ENCODE results near the gene RPL41.
"Not testable (repeated sequence)": the region's sequence is repeated elsewhere in the genome, so short reads cannot be mapped to it uniquely, and the experiment has no call there.

RPL41 gene

DNA sequence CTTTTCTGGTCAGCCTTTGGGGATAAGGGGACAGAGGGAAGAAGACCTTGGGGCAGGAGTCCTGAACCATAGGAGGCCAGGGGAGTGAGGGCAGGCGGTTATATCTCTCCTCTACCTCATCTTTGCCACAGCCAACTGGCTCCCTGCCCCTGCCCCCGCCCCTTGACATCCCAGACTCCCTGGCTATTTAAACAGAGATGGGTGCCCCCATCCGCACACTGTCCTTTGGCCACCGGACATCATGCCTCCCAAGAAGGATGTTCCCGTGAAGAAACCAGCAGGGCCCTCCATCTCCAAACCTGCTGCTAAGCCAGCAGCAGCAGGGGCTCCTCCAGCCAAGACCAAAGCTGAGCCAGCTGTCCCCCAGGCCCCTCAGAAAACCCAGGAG lies 37.2 kb downstream of the RPL41 start:
- no peak for DNase-seq (ENCODE audit: extremely low read depth in 1 of 2, low read depth in 1 of 2)

DNA sequence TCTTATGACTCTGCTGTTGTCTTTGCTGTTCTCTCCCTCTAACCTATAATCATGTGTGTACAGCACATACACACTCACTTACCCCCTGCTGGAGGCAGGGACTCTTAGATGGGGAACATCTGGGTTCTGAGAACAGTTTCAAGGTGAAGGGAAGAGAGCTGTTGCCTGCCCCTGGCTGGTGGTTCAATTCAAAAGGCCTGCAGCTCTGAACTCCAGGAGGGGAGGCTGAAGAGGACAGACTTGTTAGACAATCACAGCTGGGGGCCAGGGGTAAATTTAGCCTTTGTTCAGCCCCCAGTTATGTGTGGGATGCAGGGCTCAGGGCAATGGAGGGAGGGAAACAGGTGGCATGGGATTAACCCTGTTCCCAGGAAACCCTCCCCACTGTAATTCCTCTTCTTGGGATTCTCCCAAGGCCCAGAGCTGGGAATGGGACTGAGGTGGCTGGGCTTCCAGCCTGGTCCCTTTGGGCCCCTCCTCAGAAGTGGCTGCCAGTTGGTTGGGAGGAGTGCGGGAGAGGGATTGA lies 37.9 kb downstream of the RPL41 start:
- DNase-seq (ENCODE audit: extremely low read depth in 1 of 2, low read depth in 1 of 2), result no peak

DNA sequence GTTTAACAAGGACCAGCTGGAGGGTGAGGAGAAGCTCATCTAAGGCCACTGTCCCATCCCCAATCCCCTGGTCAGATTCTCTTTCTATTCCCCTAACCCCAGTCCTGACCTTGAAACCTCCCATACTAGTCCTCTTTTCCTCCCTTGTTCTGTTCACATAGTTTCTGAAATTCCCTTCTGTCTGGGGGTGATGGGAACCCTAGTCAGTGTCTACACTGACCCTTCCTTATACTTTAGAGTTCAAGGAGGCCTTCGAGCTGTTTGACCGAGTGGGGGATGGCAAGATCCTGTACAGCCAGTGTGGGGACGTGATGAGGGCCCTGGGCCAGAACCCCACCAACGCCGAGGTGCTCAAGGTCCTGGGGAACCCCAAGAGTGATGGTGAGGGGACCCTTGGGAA lies 38.4 kb downstream of the RPL41 start:
- DNase-seq (ENCODE audit: extremely low read depth in 1 of 2, low read depth in 1 of 2), result no peak

DNA sequence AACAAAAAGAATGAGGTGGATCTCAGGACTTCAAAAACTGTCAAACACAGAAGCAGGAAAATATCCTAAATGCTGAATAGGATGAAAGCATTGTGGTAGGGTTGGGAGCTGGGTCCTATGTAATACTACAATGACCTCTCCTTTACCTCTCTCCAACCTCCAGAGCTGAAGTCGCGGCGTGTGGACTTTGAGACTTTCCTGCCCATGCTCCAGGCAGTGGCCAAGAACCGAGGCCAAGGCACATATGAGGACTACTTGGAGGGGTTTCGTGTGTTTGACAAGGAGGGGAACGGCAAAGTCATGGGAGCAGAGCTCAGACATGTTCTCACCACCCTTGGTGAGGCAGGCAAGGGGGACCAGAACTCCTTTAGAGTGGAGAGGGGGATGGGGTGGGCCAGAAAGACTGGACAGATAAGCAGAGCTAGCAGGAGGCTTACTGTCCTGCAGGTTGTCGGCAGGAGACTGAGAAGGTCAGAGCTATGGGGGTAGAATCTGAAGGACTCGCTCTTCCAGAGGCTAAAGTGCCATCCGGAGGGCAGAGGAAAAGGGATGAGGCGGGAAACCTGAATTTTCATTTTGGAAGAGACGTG lies 38.9 kb downstream of the RPL41 start:
- no peak for DNase-seq (ENCODE audit: extremely low read depth in 1 of 2, low read depth in 1 of 2)

DNA sequence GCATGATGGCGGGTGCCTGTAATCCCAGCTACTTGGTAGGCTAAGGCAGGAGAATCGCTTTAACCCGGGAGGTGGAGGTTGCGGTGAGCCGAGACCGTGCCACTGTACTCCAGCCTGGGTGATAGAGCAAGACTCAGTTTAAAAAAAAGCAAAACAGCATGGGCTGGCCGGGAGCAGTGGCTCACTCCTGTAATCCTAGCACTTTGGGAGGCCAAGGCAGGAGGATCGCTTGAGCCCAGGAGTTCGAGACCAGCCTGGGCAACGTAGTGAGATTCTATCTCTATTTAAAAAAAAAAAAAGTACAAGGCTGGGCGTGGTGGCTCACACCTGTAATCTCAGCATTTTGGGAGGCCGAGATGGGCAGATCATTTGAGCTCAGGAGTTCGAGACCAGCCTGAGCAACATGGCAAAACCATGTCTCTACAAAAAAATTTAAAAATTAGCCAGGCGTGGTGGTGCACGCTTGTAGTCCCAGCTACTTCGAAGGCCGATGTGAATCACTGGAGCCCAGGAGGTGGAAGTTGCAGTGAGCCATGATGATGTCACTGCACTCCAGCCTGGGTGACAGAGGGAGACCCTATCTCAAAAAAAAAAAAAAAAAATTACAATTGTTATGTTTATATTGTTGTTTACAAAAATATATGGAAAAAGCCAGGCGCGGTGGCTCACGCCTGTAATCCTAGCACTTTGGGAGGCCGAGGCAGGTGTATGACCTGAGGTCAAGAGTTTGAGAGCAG lies 40.2 kb downstream of the RPL41 start:
- DNase-seq (ENCODE audit: extremely low read depth in 1 of 2, low read depth in 1 of 2), result not testable (repeated sequence)

GRCh38 chr12:56157201-56158028 lies 41.0 kb downstream of the RPL41 start:
- peak; percentile 31 to 33 for DNase-seq (ENCODE audit: extremely low read depth in 1 of 2, low read depth in 1 of 2)

GRCh38 chr12:56158029-56158925 lies 41.8 kb downstream of the RPL41 start, which contains the start of gene MYL6:
TSS of gene MYL6 (plus strand) at chr12:56158359. CDS start at chr12:56158402, 43 bp downstream.
- DNase-seq (ENCODE audit: extremely low read depth in 1 of 2, low read depth in 1 of 2), result peak; percentile 77 to 89

GRCh38 chr12:56158926-56159461 lies 42.6 kb downstream of the RPL41 start:
- no peak for DNase-seq (ENCODE audit: extremely low read depth in 1 of 2, low read depth in 1 of 2)

DNA sequence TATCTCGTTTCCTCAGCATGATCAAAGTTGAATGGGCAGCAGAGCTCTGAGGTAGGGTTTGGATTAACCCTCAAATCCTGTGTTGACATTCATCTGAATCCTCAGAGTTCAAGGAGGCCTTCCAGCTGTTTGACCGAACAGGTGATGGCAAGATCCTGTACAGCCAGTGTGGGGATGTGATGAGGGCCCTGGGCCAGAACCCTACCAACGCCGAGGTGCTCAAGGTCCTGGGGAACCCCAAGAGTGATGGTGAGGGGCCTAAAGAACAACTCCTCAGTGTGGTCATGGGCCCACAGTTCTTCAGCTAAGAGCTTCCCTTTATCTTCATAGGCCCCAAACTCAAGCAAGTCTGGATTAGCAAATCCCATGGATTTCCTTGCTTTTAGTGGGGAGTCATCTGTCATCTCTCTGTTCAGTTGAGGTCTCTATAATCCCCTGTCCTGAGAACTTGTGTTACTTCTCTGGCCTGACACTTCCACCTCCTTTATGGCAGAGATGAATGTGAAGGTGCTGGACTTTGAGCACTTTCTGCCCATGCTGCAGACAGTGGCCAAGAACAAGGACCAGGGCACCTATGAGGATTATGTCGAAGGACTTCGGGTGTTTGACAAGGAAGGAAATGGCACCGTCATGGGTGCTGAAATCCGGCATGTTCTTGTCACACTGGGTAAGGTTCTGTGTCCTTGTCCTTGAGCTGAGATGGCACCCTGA lies 43.2 kb downstream of the RPL41 start:
- DNase-seq (ENCODE audit: extremely low read depth in 1 of 2, low read depth in 1 of 2), result no peak

DNA sequence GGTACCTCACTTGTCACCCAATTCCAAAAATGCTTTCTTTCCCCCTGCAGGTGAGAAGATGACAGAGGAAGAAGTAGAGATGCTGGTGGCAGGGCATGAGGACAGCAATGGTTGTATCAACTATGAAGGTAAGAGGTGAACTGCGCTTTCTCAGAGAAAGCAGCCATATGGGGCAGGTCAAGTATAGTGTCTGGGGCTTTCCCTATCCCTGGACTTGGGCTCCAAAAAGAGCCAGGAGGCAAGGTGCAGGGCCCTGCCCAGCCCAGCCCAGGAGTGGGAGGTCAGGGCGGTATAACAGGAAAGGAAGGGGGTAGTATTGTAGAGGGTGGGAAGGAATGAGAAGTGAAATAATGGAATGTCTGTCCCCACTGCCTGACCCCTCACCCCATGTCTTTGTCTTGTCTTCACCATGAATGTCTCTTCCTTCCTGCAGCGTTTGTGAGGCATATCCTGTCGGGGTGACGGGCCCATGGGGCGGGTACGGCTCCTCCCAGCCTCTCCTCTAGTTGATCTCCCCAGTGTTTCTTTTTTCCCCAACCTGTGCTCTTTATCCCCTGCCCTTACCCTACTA lies 43.8 kb downstream of the RPL41 start:
- DNase-seq (ENCODE audit: extremely low read depth in 1 of 2, low read depth in 1 of 2), result peak; percentile 33 to 42

DNA sequence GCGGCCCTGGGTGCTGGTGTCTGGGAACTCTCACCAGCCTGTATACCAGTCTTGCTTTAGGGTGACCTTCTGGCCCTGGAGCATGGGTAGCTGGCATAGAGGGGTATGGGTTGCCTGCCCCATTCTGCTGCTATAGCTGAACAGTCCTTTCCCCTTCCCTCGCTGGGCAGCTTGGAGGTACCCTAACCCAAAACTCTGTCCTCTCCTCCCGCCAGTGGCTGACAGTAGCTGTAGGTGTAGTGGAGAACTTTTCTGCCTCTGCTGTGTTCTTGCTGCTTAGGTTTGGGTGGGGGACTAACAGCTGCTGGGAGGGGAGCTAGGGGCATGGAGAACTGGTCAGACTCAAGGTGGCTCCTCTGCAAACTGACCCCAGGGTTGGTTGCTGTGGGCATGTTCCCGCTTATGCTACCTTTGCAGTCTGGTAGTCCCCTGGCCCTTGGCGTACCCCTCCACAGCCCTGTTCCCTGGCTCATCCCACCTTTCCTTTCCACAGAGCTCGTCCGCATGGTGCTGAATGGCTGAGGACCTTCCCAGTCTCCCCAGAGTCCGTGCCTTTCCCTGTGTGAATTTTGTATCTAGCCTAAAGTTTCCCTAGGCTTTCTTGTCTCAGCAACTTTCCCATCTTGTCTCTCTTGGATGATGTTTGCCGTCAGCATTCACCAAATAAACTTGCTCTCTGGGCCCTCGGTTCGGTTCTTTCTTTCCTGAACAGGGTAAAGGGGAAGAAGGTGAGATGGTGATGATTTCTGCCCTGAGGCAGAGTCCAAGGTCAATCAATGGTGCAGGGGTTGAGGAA lies 44.7 kb downstream of the RPL41 start:
- DNase-seq (ENCODE audit: extremely low read depth in 1 of 2, low read depth in 1 of 2), result no peak

- no peak for DNase-seq (ENCODE audit: extremely low read depth in 1 of 2, low read depth in 1 of 2)
Observed at GRCh38 chr12:56161690-56162351, 45.4 kb downstream of the RPL41 start.

DNA sequence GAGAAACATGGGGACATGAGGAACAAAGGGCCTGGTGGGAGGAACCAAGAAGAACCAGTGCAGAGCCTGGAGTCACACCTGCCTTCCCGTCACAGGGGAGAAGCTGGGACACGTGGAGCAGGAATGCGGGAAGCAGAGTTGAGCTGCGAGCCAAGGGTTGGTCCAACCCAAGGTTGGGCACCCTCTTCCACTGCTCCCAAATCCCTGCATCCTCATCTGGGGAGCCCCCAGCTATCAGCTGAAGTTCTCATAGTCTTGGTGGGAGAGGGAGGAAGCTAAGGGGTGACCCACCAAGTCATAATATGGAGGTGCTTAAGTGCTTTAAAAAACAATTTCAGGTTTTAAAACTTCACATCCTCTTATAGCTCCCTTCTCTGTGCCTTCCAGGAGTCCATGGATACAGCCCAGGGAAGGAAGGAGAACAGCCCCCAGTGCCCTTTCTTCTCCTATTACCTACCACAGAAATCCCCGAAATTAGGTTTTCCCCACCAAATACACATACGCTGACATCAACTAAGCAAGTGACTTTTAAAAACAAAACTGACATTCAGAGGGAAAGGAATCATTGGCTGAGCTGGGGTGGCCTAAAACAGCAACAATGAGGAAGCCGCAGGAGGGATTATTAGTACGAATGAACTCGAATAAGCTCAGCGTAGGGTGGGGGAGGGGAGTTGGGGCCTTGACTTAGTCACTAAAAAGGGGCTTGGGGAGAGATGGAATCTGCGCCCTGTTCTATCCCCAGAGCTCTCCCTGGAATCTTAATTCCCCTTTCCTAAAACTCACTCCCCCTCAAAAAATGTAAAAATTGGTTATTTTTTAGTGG lies 46.2 kb downstream of the RPL41 start:
- no peak for DNase-seq (ENCODE audit: extremely low read depth in 1 of 2, low read depth in 1 of 2)

GRCh38 chr12:56163533-56164344 lies 47.3 kb downstream of the RPL41 start:
- DNase-seq (ENCODE audit: extremely low read depth in 1 of 2, low read depth in 1 of 2), result no peak

- DNase-seq (ENCODE audit: extremely low read depth in 1 of 2, low read depth in 1 of 2), result no peak
Observed at GRCh38 chr12:56164345-56164729, 47.9 kb downstream of the RPL41 start.

DNA sequence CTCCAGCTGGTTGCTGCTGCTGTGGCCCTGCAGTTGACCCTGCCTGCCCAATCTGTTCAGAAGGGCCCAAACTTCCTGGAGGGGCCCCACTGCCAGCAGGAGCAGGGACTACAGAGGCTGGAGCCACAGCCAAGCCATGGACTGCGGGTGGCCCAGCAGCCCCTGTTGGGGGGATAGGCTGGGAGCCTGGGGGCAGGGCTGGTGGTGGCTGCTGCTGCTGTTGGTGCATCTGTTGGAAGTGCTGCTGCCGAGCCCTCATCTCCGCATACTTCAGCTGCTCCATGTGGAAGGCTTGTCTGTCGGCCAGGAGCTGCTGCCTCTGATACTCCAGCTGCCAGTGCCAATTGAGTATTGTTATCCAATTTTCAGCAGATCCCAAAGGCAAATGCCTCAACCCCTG lies 48.9 kb downstream of the RPL41 start:
- DNase-seq (ENCODE audit: extremely low read depth in 1 of 2, low read depth in 1 of 2), result no peak

Data from activated CD8-positive, alpha-beta memory T cell treated with anti-CD3 and anti-CD28 coated beads for 1 hour (primary cell).